MM.1S (cell line): ENCODE results near the gene PAX1.

Experiments used
- DNase-seq: peaks from one replicate; pipeline ENCODE4 v3.0.0-alpha.2; 2015
- H2AFZ ChIP-seq: fragments of 300-600 bp; sonication (generic); 2 replicates; pipeline ENCODE4 v1.6.0; 2016; ENCODE audit warnings: antibody characterized with exemption, low read length
- H3F3A ChIP-seq: fragments of 300-600 bp; sonication (generic); 2 replicates; pipeline ENCODE4 v1.6.1; 2016; ENCODE audit warnings: mild to moderate bottlenecking, antibody characterized with exemption, low read length, moderate library complexity, mixed read lengths; ENCODE audit not compliant: insufficient read depth
- H3K27ac ChIP-seq: fragments of 300-600 bp; sonication (generic); 2 replicates; pipeline ENCODE4 v1.5.1; 2016; ENCODE audit warnings: mild to moderate bottlenecking, low read length
- H3K27me3 ChIP-seq: fragments of 300-600 bp; sonication (generic); replicated peaks from 2 replicates; pipeline ENCODE4 v1.6.0; 2016; ENCODE audit warnings: low read length; ENCODE audit not compliant: insufficient read depth
- H3K36me3 ChIP-seq: fragments of 300-600 bp; sonication (generic); replicated peaks from 2 replicates; pipeline ENCODE4 v1.6.1; 2016; ENCODE audit warnings: mild to moderate bottlenecking, low read length, mixed read lengths; ENCODE audit not compliant: insufficient read depth
- H3K4me1 ChIP-seq: fragments of 300-600 bp; sonication (generic); 2 replicates; pipeline ENCODE4 v1.6.1; 2016; ENCODE audit warnings: low read length, mixed read lengths
- H3K4me2 ChIP-seq: fragments of 300-600 bp; sonication (generic); 2 replicates; pipeline ENCODE4 v1.6.0; 2016; ENCODE audit warnings: low read depth, low read length
- H3K4me3 ChIP-seq: fragments of 300-600 bp; sonication (generic); 2 replicates; pipeline ENCODE4 v1.5.1; 2016; ENCODE audit warnings: low read length, mixed read lengths
- H3K79me2 ChIP-seq: fragments of 300-600 bp; sonication (generic); 2 replicates; pipeline ENCODE4 v1.6.1; 2016; ENCODE audit warnings: mixed run types, low read length, mixed read lengths
- H3K9ac ChIP-seq: fragments of 300-600 bp; sonication (generic); 2 replicates; pipeline ENCODE4 v1.6.1; 2016; ENCODE audit warnings: low read length, mixed read lengths
- H3K9me2 ChIP-seq: fragments of 300-600 bp; sonication (generic); replicated peaks from 2 replicates; pipeline ENCODE4 v1.6.1; 2016; ENCODE audit warnings: mild to moderate bottlenecking, low read length, mixed read lengths; ENCODE audit not compliant: insufficient read depth
- H3K9me3 ChIP-seq: fragments of 300-600 bp; sonication (generic); replicated peaks from 2 replicates; pipeline ENCODE4 v1.6.1; 2016; ENCODE audit warnings: mild to moderate bottlenecking, low read length, mixed read lengths; ENCODE audit not compliant: insufficient read depth
- H4K20me1 ChIP-seq: fragments of 300-600 bp; sonication (generic); 2 replicates; pipeline ENCODE4 v1.6.1; 2016; ENCODE audit warnings: mild to moderate bottlenecking, low read length, moderate library complexity, mixed read lengths; ENCODE audit not compliant: insufficient read depth
- EZH2 ChIP-seq: fragments of 300-600 bp; sonication (generic); optimal IDR thresholded peaks from 2 replicates; pipeline ENCODE3; 2017; ENCODE audit warnings: low read depth, mild to moderate bottlenecking, antibody characterized with exemption, low read length, mixed read lengths
- EZH2phosphoT487 ChIP-seq: fragments of 300-600 bp; sonication (generic); IDR thresholded peaks from 2 replicates; pipeline ENCODE4 v1.6.1; 2018; ENCODE audit warnings: antibody characterized with exemption, low read length
- TF ChIP-seq, protein P1 (sequence below): fragments of 300-600 bp; sonication (generic); IDR thresholded peaks from 2 replicates; pipeline ENCODE4 v1.5.1; 2016; ENCODE audit warnings: antibody characterized with exemption, low read length, mixed read lengths

The PAX1 gene

DNA sequence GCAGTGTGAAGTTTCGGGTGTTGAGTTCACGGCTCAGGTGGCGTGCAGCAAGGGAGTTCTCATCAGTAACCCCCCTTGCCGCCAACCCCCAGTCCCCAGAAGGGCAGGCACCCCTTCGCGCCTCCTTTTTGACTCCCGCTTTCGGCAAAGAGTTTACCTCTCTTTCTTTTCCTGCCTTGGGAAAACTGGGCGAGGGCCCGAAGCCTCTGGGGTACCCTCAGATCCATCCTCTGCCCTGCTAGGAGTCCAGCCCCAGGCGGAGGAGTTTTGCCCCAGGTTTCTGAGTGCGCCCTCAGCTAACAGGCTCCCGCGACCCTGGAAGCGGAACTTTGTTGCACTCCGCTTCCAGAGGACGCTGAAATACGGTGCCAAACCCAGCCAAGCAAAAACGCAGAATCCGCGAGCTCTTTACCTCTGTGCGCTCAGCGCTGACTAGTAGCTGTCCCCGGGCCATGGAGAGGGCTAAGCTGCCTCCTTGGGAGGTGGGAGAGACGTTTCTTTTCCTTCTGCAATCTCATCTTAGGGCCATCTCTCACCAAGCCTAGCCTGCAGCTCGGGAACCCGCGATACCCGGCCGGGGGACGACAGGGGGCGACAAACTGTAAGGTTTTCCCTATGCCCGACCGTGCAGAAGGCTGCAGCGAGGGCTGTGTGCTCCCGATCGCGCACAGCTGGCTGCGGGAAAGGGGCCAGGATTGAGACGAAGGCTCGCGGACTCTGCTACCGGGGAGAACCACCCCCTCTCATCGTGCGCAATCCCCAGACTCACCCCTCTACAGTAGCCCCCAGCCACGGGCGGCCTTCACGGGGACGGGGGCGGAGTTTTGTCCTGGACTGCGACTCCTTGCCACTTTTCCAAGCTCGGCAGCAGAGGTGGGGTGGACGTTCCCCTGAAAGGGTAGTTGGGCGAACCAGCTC is 2.7 kb upstream of the PAX1 start:
- H3K9me3 ChIP-seq = no peaks in the 10 kb centered on the region
- no peaks in the 10 kb centered on the region for H3K79me2 ChIP-seq
- H3F3A ChIP-seq = peaks cover 6% of the 10 kb centered on the region; the same call in 1 of the 2 replicates
- no peaks in the 10 kb centered on the region for H4K20me1 ChIP-seq
- no peaks in the 10 kb centered on the region for H3K27me3 ChIP-seq
- peak overlapping the region; percentile 63 for H2AFZ ChIP-seq
- H3K9ac ChIP-seq = no peak overlapping the region
- H3K36me3 ChIP-seq = no peaks in the 10 kb centered on the region
- TF ChIP-seq, protein P1, sequence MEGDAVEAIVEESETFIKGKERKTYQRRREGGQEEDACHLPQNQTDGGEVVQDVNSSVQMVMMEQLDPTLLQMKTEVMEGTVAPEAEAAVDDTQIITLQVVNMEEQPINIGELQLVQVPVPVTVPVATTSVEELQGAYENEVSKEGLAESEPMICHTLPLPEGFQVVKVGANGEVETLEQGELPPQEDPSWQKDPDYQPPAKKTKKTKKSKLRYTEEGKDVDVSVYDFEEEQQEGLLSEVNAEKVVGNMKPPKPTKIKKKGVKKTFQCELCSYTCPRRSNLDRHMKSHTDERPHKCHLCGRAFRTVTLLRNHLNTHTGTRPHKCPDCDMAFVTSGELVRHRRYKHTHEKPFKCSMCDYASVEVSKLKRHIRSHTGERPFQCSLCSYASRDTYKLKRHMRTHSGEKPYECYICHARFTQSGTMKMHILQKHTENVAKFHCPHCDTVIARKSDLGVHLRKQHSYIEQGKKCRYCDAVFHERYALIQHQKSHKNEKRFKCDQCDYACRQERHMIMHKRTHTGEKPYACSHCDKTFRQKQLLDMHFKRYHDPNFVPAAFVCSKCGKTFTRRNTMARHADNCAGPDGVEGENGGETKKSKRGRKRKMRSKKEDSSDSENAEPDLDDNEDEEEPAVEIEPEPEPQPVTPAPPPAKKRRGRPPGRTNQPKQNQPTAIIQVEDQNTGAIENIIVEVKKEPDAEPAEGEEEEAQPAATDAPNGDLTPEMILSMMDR = peak; percentile 66
- TF ChIP-seq EZH2 = no peak
- no peaks in the 10 kb centered on the region for H3K9me2 ChIP-seq
- H3K4me1 ChIP-seq = peaks cover 8% of the 10 kb centered on the region
- H3K4me2 ChIP-seq = peak overlapping the region; percentile 87
- H3K27ac ChIP-seq = no peak overlapping the region
- peak overlapping the region; percentile 57 for H3K4me3 ChIP-seq
- peak; percentile 56 for DNase-seq

DNA sequence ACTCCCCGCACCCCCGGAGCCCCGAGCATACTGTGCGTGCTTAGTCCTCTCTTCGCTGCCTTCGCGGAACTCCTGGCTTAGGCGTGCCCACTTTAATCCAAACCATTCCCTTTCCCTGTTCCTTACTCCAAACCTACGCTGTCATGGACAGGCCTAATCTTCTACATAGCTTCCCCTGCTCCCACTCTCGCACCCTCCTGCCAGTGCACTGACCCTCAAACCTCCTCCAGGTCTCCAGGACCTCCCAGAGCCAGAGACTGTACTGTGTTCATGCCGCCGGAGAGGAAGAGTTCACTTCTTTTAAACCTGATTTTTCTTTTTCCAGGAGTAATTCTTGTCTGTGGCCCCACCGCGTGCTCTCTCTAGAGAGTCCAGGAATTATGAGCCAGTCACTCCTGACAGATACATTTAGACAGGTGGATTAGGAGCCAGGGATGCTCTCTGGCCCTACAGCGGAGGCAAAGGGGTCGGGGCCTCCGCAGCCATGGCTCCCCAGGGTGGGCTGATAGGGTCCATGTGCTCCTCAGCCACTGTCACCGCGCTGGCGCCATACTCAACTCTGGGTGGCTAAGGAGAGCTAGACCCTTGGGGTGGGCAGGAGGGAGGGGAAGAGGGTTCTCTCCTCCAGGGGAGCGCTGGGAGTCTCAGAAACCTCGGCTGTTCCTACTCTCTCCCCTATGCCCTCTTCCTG is 1.6 kb upstream of the PAX1 start:
- TF ChIP-seq EZH2 (no peak), EZH2phosphoT487 (no peak)
- TF ChIP-seq, protein P1 = no peak
- Histone ChIP-seq H2AFZ (no peak overlapping the region), H3K4me2 (peak overlapping the region; percentile 87), H3K4me3 (no peak overlapping the region), H4K20me1 (no peaks in the 10 kb centered on the region), H3K27ac (no peak overlapping the region), H3K9me2 (no peaks in the 10 kb centered on the region), H3K79me2 (no peaks in the 10 kb centered on the region), H3K4me1 (peaks cover 8% of the 10 kb centered on the region), H3F3A (peaks cover 6% of the 10 kb centered on the region; the same call in 1 of the 2 replicates), H3K9ac (no peak overlapping the region), H3K27me3 (no peaks in the 10 kb centered on the region), H3K9me3 (no peaks in the 10 kb centered on the region), H3K36me3 (no peaks in the 10 kb centered on the region)
- DNase-seq = no peak

DNA sequence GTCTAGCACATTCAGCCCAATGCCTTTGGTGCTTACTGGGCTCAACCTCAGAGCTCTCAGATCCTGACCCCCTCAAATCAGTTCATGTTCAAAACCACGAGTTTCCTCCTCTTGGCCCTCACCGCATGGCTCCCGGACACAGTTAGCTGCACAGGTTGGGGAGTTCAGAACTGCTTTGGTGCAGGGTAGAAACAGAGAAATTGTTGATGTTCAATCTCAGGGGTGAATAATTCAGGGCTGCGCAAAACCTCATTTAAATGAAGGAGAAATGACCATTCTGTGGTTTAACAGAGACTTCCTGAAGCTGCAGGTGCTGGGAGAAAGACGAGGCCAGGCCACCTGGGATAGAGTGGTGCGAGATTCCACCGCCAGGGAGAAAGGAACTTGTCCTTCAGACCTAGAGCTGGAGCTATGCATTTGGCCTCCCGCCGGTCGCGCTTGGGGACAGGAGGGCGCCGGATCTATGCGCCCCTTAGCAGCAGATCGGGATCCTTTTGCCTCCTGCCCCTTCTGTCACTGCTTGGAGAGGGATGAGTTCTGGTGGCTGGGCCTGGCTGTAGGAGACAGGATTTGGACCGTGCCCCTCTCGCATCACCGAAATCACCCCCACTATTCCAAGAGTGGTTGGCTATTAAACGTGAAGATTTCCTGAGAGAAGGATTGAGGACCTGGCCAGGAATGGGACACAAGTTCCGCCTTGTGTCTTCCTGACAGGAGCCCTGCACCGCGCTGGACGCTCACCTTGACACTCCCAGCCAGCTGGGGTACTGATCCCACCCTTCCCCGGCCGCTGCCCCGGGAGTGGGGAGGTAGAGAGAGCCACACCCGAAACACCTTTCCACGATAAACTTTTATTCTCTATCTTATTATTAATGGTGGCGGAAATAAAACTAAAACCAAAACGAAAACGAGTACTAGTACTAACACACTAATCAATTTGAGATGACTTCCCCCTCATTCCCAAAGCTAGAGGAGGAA is 767 bp upstream of the PAX1 start:
- H3K27me3 ChIP-seq = no peaks in the 10 kb centered on the region

More for the DNA sequence above, 767 bp upstream of the PAX1 start:
- Histone ChIP-seq H4K20me1 (no peaks in the 10 kb centered on the region), H3K36me3 (no peaks in the 10 kb centered on the region), H3K79me2 (no peaks in the 10 kb centered on the region), H3K9ac (no peak overlapping the region), H3K4me1 (peaks cover 8% of the 10 kb centered on the region), H2AFZ (0 out of 2 replicates have a peak overlapping the region, but pooled peaks have one; percentile 27), H3K4me3 (peak overlapping the region; percentile 50), H3K4me2 (peak overlapping the region; percentile 79), H3K27ac (no peak overlapping the region), H3K9me2 (no peaks in the 10 kb centered on the region), H3K9me3 (no peaks in the 10 kb centered on the region), H3F3A (peaks cover 6% of the 10 kb centered on the region; the same call in 1 of the 2 replicates)
- DNase-seq = peak; percentile 30
- TF ChIP-seq, protein P1 = no peak
- TF ChIP-seq EZH2phosphoT487 (no peak), EZH2 (no peak)
